Measurements from ENCODE around the gene YPEL2.

Gene YPEL2

GRCh38 chr17:59433586-59433985 lies 102.1 kb downstream of the YPEL2 start:
- no peak for DNase-seq (ENCODE audit: low spot score)

- no peak for DNase-seq (ENCODE audit: low spot score)
These were observed 103.0 kb downstream of the YPEL2 start for GRCh38 chr17:59434429-59434828.

- DNase-seq (ENCODE audit: low spot score): no peak
These were observed 103.8 kb downstream of the YPEL2 start for GRCh38 chr17:59435238-59435637.

GRCh38 chr17:59436900-59437299 lies 105.4 kb downstream of the YPEL2 start:
- no peak for DNase-seq (ENCODE audit: low spot score)

- DNase-seq (ENCODE audit: low spot score): no peak
These were observed 106.4 kb downstream of the YPEL2 start for GRCh38 chr17:59437791-59438281.

- DNase-seq (ENCODE audit: low spot score): no peak
These were observed 107.8 kb downstream of the YPEL2 start for GRCh38 chr17:59439262-59439661.

GRCh38 chr17:59439741-59440211 lies 108.3 kb downstream of the YPEL2 start:
- no peak for DNase-seq (ENCODE audit: low spot score)

- DNase-seq (ENCODE audit: low spot score): peak; percentile 86
These were observed 109.5 kb downstream of the YPEL2 start for GRCh38 chr17:59440757-59441463.

GRCh38 chr17:59441464-59442096 lies 110.1 kb downstream of the YPEL2 start:
- DNase-seq (ENCODE audit: low spot score): no peak

GRCh38 chr17:59443106-59443505 lies 111.7 kb downstream of the YPEL2 start:
- no peak for DNase-seq (ENCODE audit: low spot score)
